Astrocyte of the spinal cord (primary cell): ENCODE results near the gene PTPN14.

Source experiments
- DNase-seq: peaks from one replicate; pipeline ENCODE4 v3.0.0; 2011; ENCODE audit warnings: low read depth, low spot score
- H3K4me3 ChIP-seq: 2 replicates; pipeline ENCODE4 v1.5.1; 2011; ENCODE audit warnings: low read depth, mild to moderate bottlenecking, low read length, moderate library complexity
- in situ Hi-C: cut with HindIII; loops from 2 replicates; pipeline ENCODE4 v1.10.0; 2017; ENCODE audit warnings: low sequenced_read_pairs
- TF ChIP-seq, protein P1 (sequence below): IDR thresholded peaks from 2 replicates; pipeline ENCODE4 v1.5.1; 2012; ENCODE audit warnings: low read depth, mild to moderate bottlenecking, low read length, inconsistent platforms

The PTPN14 gene

DNA sequence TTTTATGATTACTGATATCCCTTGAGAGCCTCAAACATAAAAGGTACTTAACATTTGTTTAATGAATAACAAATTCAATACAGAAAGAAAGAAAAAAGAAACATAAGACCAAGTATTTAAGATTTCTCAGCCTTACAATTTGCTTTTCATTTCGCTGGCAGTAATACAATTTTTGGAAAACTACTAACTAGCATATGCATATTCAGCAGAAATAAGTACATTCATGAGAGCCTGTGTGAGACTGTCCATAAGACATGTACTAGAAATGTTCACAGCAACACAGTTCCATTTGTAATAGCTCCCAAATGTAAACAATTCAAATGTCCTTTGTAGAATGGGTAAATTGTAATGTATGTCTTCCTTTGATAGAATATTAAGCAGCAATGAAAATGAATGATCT lies 119.2 kb downstream of the PTPN14 start:
- in situ Hi-C loops, result no loop called here
- H3K4me3 ChIP-seq, result no peak overlapping the region
- TF ChIP-seq, protein P1, sequence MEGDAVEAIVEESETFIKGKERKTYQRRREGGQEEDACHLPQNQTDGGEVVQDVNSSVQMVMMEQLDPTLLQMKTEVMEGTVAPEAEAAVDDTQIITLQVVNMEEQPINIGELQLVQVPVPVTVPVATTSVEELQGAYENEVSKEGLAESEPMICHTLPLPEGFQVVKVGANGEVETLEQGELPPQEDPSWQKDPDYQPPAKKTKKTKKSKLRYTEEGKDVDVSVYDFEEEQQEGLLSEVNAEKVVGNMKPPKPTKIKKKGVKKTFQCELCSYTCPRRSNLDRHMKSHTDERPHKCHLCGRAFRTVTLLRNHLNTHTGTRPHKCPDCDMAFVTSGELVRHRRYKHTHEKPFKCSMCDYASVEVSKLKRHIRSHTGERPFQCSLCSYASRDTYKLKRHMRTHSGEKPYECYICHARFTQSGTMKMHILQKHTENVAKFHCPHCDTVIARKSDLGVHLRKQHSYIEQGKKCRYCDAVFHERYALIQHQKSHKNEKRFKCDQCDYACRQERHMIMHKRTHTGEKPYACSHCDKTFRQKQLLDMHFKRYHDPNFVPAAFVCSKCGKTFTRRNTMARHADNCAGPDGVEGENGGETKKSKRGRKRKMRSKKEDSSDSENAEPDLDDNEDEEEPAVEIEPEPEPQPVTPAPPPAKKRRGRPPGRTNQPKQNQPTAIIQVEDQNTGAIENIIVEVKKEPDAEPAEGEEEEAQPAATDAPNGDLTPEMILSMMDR, result no peak
- no peak for DNase-seq

DNA sequence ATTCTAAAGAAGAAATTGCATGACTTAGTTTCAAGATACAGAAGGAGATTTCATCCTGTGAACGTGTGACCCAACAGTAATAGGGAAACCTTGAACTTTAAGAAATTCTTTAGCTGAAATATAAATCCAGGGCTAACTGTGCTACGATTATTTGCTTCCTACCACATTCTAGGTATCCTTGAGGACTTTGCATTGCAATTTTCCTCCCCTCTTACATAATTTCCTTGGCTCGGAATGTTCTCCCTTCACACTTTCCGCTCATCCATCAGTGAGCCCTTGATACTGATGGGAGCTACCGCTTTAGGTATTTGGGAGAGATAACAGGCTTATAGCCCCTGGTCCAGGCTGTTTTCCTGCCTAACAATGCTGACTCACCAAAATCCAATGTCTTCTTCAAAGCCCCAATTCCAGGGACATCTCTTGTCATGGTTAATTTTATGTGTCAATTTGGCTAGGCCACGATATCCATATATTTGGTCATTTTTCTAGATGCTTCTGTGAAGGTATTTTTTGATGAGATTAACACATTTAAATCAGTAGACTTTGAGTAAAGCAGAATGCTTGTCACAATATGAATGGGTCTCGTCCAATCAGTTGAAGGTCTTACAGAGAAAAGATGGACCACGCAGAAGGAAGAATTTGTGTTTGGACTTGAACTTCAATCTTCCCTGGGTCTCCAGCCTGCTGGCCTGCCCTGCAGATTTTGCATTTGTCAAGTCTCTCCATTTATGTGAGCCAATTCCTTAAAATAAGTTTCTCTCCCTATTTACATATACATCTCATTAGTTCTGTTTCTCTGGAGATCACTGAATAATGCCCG lies 121.2 kb downstream of the PTPN14 start:
- DNase-seq, result no peak
- in situ Hi-C loops, result no loop called here

DNA sequence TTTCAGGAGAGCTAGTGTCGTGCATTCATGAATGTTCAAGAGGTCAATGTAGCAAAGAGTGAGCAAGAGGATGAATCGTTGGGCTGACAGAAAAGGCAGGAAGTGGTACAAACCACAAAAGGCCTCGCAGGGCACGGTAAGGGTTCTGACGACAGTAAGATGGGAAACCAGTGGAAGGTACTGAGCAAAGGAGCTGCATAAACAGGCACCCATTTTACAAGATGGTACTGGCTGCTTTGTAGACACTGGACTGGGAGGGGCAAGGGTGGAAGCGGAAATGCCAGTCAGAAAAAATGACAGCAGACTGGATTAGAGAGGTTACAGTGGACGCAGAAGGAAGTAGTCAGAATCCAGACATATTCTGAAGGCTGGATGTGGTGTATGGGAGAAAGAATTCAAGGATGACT lies 123.5 kb downstream of the PTPN14 start:
- in situ Hi-C loops, result no loop called here
- TF ChIP-seq, protein P1, result no peak
- no peak overlapping the region for H3K4me3 ChIP-seq
- peak; percentile 95 for DNase-seq

More for the DNA sequence above, 121.2 kb downstream of the PTPN14 start:
- H3K4me3 ChIP-seq, result no peak overlapping the region
- TF ChIP-seq, protein P1, result no peak

DNA sequence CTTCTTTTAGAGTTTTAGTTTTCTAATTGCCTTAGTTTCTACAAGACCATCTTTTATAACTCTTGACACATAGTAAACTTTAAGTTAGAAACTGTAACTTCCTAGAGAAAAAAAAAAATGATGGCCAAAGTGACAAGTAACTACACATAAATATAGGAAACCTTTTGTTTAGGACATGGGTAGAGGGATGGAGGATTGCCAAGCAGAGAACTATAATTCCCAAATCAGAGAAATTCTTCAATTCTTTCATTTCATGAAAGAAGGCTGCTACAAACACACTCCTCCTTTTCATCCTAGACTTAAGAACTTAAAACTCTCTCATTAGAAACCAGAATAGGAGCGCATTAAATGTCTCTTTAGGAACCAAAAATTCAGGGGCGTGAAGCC lies 125.0 kb downstream of the PTPN14 start:
- H3K4me3 ChIP-seq, result no peak overlapping the region
- TF ChIP-seq, protein P1, result no peak
- in situ Hi-C loops, result no loop called here
- no peak for DNase-seq

GRCh38 chr1:214425716-214426425 lies 125.5 kb downstream of the PTPN14 start:
- TF ChIP-seq, protein P1, result no peak
- DNase-seq, result no peak
- in situ Hi-C loops, result no loop called here
- H3K4me3 ChIP-seq, result no peak overlapping the region

GRCh38 chr1:214425101-214425500 lies 126.3 kb downstream of the PTPN14 start:
- in situ Hi-C loops, result no loop called here
- TF ChIP-seq, protein P1, result no peak
- DNase-seq, result no peak
- no peak overlapping the region for H3K4me3 ChIP-seq
